ENCODE data around the gene CDK17.

- TF ChIP-seq CTCF (IDR thresholded peaks at IDR 0.05) (no peak), POLR2A (IDR thresholded peaks at IDR 0.05) (no peak)
Observed at GRCh38 chr12:96248136-96248931, 151.9 kb downstream of the CDK17 start.
